OCI-LY1 (cell line): Measurements from ENCODE around the gene DHRS3.

Experiments
- CTCF ChIP-seq: fragments of 200-600 bp; sonication (generic), shearing (Covaris generic); IDR thresholded peaks from 2 replicates; pipeline ENCODE4 v1.5.1; 2017; ENCODE audit warnings: mild to moderate bottlenecking, antibody characterized with exemption, low read length, moderate library complexity, mixed read lengths
- EZH2 ChIP-seq: fragments of 200-600 bp; sonication (generic), shearing (Covaris generic); IDR thresholded peaks from 2 replicates; pipeline ENCODE4 v1.8.0; 2017; ENCODE audit warnings: borderline replicate concordance, mixed run types, mild to moderate bottlenecking, antibody characterized with exemption, low read length, moderate library complexity, mixed read lengths

- no peak for TF ChIP-seq CTCF
- TF ChIP-seq EZH2 = no peak
Measured at GRCh38 chr1:12607263-12607662, 10.7 kb downstream of the DHRS3 start.
